Stimulated activated CD8-positive, alpha-beta memory T cell treated with anti-CD3 and anti-CD28 coated beads, Interleukin-12 subunit alpha, Interleukin-12 subunit beta, amount 100 ng/mL, for 24 hours (primary cell): Measurements from ENCODE around the gene RHOT2.
A peak's percentile ranks its signal among the peaks of the same experiment; 100 is the strongest.

Experiments used
- DNase-seq: peaks from one replicate; pipeline ENCODE4 v3.0.0-alpha.2; 2020; ENCODE audit errors: extremely low read depth

RHOT2 gene

DNA sequence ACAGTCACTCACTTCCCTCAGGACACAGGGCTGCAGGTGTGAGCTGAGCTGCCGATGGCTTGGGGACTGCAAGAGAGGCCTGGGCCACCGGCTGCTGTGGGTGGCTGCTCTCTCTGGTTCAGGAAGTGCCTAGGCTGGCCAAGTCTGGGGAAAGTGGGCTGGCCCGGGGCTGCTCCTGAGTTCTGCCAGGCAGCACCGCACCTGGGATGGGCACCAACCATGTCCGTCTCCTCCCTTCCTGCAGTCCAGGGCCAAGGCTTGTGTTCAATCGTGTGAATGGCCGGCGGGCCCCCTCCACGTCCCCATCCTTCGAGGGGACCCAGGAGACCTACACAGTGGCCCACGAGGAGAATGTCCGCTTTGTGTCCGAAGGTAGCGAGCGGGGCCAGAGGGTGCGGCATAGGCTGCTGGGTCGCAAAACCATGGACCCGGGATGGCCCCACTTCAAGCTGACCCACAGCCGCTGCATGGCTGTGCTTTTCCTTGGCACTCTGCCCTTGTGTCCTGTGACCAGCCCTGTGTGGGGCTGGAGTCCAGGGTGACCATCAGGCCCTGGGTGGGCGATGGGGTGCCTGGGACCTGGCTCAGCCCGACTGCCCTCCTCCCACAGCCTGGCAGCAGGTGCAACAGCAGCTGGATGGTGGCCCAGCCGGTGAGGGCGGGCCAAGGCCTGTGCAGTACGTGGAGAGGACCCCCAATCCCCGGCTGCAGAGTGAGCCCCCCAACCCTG lies 20.6 kb upstream of the RHOT2 start:
- no peak for DNase-seq

DNA sequence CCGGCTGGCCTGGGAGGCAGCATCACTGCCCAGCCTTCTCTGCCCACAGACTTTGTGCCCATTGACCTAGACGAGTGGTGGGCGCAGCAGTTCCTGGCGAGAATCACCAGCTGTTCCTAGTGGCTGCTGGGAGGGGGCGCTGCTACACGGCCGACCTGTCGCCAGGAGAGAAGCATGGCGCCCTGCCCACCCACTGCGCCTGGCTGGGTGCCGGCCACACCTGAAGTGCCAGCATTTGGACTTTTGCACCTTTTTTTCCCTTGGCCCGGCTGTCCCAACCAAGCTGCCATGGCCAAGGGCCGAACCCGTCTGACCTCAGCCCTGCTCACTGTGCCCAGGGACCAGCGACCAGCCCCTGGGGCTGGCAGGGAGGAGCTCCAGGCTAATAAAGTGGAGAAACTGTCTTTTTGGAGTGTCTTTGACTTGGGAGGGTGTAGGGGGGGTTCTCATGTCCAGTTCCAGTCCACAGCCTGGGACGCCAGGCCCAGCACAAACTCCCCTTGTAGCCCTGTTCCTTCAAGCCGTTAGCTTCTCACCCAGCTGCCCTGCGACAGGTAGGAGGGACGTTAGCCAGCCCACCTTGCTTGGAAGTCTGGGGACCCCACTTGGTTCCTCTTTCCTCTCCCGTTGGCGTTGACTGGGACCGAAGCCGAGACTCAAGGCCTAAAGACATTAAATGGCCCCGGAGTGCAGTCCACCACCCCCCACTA lies 19.7 kb upstream of the RHOT2 start:
- DNase-seq = no peak

DNA sequence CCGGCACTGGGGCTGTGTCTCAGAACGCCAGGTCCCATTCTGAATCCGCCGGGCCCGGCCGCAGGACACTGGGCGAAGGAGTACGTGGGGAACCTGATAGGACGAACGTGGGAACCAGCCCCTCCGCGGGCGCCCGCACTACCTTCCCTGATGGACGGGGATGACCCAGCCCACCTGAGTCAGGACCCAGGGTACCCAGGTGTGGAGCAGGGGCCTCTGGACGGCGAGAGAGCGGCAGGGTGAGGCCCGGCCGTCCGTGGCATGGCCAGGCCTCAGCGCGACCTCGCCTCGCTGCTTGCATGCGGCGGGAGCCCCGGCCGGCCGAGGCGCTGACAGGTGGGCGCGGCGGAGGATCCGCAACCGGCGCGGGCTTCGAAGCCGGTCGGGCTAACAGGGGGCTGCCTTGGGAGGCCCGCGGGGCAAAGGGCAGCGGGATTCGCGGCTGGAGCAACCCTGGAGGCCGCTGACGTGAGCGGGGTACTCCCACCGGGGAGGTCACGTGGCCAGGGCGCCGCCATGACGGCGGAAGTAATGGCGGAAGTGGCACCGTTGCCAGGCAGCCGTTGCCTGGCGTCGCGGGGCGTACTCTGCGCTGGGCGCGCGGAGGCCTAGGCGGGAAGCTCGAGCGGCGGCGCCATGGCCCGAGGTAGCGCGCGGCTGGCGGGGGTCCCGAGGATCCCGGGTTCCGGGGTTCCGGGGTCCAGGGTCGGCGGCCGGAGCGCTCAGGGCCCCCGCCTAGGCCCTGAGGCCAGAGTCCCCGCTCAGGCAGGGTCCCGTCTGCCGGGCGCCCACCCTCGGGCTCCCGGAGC lies 18.9 kb upstream of the RHOT2 start, which contains the start of gene WDR90:
Gene WDR90, plus strand, starts transcription at position 585 of the 809 bp plus-strand sequence. Its CDS starts 52 bp downstream, at position 637.
- peak; percentile 90 for DNase-seq

DNA sequence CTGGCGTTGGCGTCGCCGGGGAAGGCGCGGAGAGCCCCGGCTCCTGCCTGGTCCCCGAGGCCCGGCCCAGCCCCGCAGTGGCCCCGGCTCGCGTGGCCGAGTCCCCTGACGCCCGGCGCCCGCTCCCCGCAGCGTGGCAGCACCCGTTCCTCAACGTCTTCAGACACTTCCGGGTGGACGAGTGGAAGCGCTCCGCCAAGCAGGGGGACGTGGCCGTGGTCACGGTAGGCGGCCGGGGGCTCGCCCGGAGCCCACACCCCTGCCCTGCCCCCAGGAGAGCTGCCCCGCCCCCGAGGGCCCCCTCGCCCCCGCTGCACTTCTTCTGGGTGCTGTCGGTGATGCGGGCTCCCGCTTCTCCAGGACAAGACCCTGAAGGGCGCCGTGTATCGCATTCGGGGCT lies 18.3 kb upstream of the RHOT2 start:
- DNase-seq = no peak

- no peak for DNase-seq
Observed at GRCh38 chr16:651844-652243, 16.1 kb upstream of the RHOT2 start.

GRCh38 chr16:652454-653305 lies 15.3 kb upstream of the RHOT2 start:
- no peak for DNase-seq

GRCh38 chr16:654034-654433 lies 13.9 kb upstream of the RHOT2 start:
- DNase-seq = no peak

DNA sequence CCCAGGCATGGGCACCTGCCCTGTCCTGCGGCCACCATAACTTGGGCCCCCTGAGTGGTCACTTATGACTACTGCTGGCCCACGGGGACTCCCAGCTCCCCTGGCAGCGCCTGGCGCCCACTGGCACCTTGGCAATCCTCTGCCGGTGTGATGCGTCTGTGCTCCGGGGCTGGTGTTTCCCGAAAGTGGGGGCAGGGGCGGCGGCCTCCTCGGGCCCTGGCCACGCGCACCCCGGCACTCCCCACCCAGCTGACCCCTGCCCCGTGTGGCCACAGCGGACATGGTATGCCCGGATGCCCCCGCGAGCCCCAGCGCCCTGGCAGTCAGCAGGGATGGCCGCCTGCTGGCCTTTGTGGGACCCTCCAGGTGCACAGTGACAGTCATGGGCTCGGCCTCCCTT lies 10.4 kb upstream of the RHOT2 start:
- DNase-seq = no peak

- DNase-seq = no peak
Observed at GRCh38 chr16:658679-659571, 9.0 kb upstream of the RHOT2 start.

GRCh38 chr16:659618-660017 lies 8.3 kb upstream of the RHOT2 start:
- no peak for DNase-seq

DNA sequence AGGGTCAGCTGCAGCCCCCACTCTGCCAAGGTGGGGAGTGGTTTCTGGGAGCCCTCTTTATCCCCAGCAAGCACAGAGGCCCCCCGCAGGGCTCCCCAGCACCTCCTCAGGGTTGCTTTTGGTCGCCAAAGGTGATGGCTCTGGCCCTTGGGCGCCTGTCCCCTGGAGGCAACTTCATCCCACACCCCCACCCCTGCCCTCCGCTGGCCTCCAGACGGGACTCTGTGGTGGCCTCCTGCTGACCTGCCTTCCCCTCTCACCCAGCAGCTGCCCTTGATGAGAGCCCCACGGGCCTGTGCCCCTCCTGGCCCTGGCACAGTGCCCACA lies 7.8 kb upstream of the RHOT2 start:
- no peak for DNase-seq

- DNase-seq = peak; percentile 52
Observed at GRCh38 chr16:660459-661183, 7.3 kb upstream of the RHOT2 start.

DNA sequence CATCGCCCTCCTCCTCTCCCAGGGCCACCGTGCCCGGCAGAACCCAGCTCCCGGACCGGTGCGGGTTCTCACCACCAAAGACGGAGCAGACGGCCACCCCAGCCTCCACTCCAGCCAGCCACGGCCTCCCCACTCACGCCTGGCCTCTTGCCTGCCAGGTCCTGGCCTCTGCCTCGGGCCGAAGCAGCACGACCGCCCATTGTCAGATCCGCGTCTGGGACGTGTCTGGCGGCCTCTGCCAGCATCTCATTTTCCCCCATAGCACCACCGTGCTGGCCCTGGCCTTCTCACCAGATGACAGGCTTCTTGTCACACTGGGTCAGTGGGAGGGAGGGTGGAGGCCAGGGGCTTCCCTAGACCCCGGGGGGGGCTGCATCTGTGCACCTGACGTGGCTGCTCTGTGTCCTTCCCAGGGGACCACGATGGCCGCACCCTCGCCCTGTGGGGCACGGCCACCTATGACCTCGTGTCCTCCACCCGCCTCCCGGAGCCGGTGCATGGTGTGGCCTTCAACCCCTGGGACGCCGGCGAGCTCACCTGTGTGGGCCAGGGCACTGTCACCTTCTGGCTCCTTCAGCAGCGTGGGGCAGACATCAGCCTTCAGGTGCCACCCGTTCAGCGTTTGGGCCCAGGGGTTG lies 6.6 kb upstream of the RHOT2 start:
- no peak for DNase-seq

- no peak for DNase-seq
Observed at GRCh38 chr16:662095-662494, 5.8 kb upstream of the RHOT2 start.

DNA sequence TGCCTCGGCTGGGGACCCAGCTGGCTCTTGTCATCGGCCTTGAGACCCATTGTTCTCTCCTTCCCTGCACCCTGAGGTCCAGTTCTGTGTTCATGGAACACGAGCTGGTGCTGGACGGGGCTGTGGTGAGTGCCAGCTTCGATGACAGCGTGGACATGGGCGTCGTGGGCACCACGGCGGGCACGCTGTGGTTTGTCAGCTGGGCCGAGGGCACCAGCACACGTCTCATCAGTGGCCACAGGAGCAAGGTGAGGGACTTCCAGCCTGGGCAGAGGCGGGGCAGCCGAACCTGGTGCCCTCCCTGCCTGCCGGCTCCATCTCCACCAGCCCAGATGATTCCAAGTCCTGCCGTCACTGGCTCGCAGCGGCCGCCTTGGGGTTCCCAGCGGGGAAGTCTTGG lies 5.3 kb upstream of the RHOT2 start:
- no peak for DNase-seq

GRCh38 chr16:666572-666971 lies 1.4 kb upstream of the RHOT2 start:
- DNase-seq = no peak

DNA sequence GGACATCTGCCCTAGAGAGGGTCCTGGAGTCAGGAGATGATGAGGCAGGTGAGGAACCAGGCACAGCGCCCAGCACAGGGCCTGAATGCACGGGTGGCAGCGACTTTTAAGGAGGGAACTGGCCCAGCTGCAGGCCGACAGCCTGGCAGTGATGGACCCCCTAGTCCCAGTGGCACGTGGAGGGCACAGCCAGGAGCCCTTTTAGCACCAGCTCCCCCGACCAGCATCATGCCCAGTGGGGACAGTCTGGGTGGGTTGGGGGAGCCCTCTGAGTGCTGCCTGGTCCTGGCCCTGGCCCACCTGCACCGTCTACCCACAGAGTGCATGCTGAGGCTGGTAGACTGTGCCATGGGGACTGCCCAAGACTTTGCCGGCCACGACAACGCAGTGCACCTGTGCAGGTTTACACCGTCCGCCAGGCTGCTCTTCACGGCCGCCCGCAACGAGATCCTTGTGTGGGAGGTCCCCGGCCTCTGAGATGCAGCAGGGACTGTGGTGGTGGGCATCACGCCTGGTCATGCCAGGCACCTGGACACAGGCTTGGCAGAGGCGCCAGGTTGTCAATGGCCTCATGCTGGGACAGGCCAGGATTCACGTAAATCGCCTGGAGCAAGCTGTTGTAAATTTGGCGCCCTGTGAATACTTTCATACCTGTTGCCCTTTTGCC lies 686 bp upstream of the RHOT2 start:
- no peak for DNase-seq

- no peak for DNase-seq
Observed at GRCh38 chr16:668519-669171, 713 bp downstream of the RHOT2 start.

DNA sequence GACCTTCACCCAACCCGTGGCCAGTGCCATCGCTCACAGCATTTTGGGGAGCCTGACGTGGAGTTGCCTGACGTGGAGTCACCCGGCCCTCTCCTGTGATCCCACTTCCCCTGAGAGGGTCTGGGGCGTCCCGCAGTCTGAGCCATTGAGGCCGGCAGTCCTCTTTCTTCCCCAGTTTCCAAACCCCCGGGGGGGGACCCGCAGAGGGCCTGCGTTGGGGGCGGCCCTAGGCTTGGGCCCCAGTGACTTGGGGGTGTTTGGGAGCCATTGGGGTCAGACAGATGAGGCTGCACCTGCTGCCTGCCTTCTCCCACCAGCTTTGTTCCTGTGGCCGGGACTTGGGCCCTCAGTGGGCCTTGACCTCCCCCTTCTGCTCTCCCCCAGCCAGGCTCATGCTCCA lies 1.7 kb downstream of the RHOT2 start:
- no peak for DNase-seq
